Panc1 (cell line): ENCODE measurements around the gene MLST8. TPM values are rescaled to one million over a fixed set of nuclear protein-coding genes. Genes with fewer than 3 reads are reported as not detected.

Source experiments
- ATAC-seq: fragments of 200-7000 bp; cut with Tn5 transposase; 2 replicates; pipeline ENCODE4 v1.9.1; 2020; ENCODE audit warnings: mild to moderate bottlenecking, moderate library complexity
- BruUV-seq: library from RNA; stranded (reverse); fragments of 400-500 nt; replicated peaks from 2 replicates; lab custom pipeline; 2021; lab: Mats Ljungman, UMichigan
- CTCF ChIA-PET: fragments of 300-600 bp; sonication (Branson Sonifier 250); formaldehyde crosslinking; loops from one replicate; lab custom pipeline; 2022; ENCODE audit warnings: antibody characterized with exemption; lab: Charles Lee
- POLR2A ChIA-PET: fragments of 300-600 bp; sonication (Branson Sonifier 250); formaldehyde crosslinking; loops from one replicate; lab custom pipeline; 2022; ENCODE audit warnings: antibody characterized with exemption; lab: Charles Lee
- DNase-seq: peaks from one replicate; pipeline ENCODE4 v3.0.0-alpha.2; 2010; ENCODE audit warnings: low read depth, low spot score
- H3K27ac ChIP-seq: 2 replicates; pipeline ENCODE4 v1.5.1; 2011; ENCODE audit warnings: mild to moderate bottlenecking, low read length, inconsistent platforms
- H3K27me3 ChIP-seq: fragments of 200-500 bp; sonication (Bioruptor generic); 2 replicates; pipeline ENCODE4 v1.6.0; 2014; ENCODE audit warnings: low read length, inconsistent platforms; ENCODE audit not compliant: control insufficient read depth, insufficient read depth
- H3K36me3 ChIP-seq: fragments of 200-500 bp; sonication (Bioruptor generic); 2 replicates; pipeline ENCODE4 v1.5.1; 2014; ENCODE audit warnings: inconsistent platforms, mild to moderate bottlenecking, low read length, moderate library complexity; ENCODE audit not compliant: control insufficient read depth, insufficient read depth
- H3K4me1 ChIP-seq: 2 replicates; pipeline ENCODE4 v1.5.1; 2011; ENCODE audit warnings: inconsistent platforms, mild to moderate bottlenecking, low read length, moderate library complexity; ENCODE audit not compliant: control insufficient read depth, insufficient read depth
- H3K4me3 ChIP-seq, 2 experiments: 2 replicates each; pipeline ENCODE4 v1.5.1; 2011 to 2012; ENCODE audit warnings: low read depth in 2 of 2, low read length in 2 of 2, mild to moderate bottlenecking in 2 of 2, inconsistent platforms in 1 of 2, moderate library complexity in 1 of 2
- H3K9me3 ChIP-seq: fragments of 200-500 bp; sonication (Bioruptor generic); 2 replicates; pipeline ENCODE4 v1.5.1; 2014; ENCODE audit warnings: low read depth, mild to moderate bottlenecking, inconsistent platforms, low read length, moderate library complexity; ENCODE audit not compliant: control insufficient read depth, insufficient read depth
- POLR2AphosphoS5 ChIP-seq: IDR thresholded peaks from 2 replicates; pipeline ENCODE4 v1.6.1; 2012; ENCODE audit warnings: mild to moderate bottlenecking, low read depth, low read length, moderate library complexity
- SIN3A ChIP-seq: IDR thresholded peaks from 2 replicates; pipeline ENCODE4 v1.6.1; 2012; ENCODE audit warnings: low read depth, mild to moderate bottlenecking, low read length, moderate library complexity, borderline replicate concordance; ENCODE audit not compliant: insufficient read depth
- TCF7L2 ChIP-seq: IDR thresholded peaks from 2 replicates; pipeline ENCODE4 v1.6.1; 2011; ENCODE audit warnings: mild to moderate bottlenecking, low read depth, low read length, inconsistent platforms
- in situ Hi-C: cut with HindIII; loops from 2 replicates; pipeline ENCODE4 v1.10.0; 2016; ENCODE audit warnings: low sequenced_read_pairs, low pct_unique_long_range_greater_than_20kb
- intact Hi-C: fragments of 100-400 bp; cut with micrococcal nuclease; formaldehyde crosslinking; loops from one replicate; pipeline ENCODE4 v1.10.0; 2022; ENCODE audit not compliant: unreplicated experiment
- total RNA-seq: library from RNA; stranded (reverse); gene quantifications from one replicate; pipeline ENCODE4 v1.2.1, GENCODE V29; 2021; ENCODE audit not compliant: unreplicated experiment
- TF ChIP-seq, protein P1 (sequence below), 2 experiments: IDR thresholded peaks; 2 replicates each; pipeline ENCODE4 v1.6.1; 2011 to 2012; ENCODE audit warnings: low read depth in 2 of 2, control low read depth in 1 of 2, low read length in 1 of 2, mild to moderate bottlenecking in 1 of 2, moderate library complexity in 1 of 2; ENCODE audit not compliant: insufficient read depth in 1 of 2
- TF ChIP-seq, protein P2 (sequence below): fragments of 450-650 bp; IDR thresholded peaks from 2 replicates; pipeline ENCODE4 v1.5.1; 2017; ENCODE audit warnings: mild to moderate bottlenecking

The MLST8 gene
- total RNA-seq, 1 experiment from 2014 or later, result 91.1 TPM

DNA sequence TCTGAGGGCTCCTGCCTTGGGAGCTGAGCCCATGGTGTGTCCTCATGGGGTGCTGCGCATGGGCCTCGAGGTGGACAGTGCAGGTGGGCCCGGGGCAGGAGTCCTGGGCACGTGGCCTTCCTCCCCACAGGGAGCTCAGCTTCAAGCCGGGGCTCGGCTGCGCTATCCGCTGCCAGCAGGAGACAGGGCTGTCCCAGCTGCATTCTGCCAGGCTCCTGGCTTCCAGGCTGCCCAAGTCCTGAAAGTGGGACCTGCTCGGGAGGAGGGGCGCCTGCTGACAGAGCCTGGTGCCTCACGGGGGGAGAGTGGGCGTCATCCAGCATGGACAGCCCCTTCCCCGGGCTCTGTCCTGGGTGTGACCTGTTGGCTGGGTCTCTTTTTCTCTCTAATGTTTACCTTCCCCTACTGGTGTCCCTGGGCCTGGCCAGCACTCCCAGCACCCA, 42.6 kb upstream of the MLST8 start:
- no TSS peak for BruUV-seq
- intact Hi-C loops, result no loop called here
- DNase-seq, result no peak
- Histone ChIP-seq H3K27me3 (no peaks in the 10 kb centered on the region), H3K9me3 (no peaks in the 10 kb centered on the region), H3K27ac (no peak overlapping the region), H3K4me3 (no peak overlapping the region), H3K4me1 (peaks cover 24% of the 10 kb centered on the region), H3K36me3 (peaks cover 3% of the 10 kb centered on the region; the same call in 1 of the 2 replicates)
- ChIA-PET POLR2A (interaction anchor here (0.6 kb wide), 1 partner anchor 15 kb away, joined by 3 read pairs; no protein-coding TSS in a partner anchor), CTCF (no interaction called here)
- in situ Hi-C loops, result no loop called here
- TF ChIP-seq, protein P1, sequence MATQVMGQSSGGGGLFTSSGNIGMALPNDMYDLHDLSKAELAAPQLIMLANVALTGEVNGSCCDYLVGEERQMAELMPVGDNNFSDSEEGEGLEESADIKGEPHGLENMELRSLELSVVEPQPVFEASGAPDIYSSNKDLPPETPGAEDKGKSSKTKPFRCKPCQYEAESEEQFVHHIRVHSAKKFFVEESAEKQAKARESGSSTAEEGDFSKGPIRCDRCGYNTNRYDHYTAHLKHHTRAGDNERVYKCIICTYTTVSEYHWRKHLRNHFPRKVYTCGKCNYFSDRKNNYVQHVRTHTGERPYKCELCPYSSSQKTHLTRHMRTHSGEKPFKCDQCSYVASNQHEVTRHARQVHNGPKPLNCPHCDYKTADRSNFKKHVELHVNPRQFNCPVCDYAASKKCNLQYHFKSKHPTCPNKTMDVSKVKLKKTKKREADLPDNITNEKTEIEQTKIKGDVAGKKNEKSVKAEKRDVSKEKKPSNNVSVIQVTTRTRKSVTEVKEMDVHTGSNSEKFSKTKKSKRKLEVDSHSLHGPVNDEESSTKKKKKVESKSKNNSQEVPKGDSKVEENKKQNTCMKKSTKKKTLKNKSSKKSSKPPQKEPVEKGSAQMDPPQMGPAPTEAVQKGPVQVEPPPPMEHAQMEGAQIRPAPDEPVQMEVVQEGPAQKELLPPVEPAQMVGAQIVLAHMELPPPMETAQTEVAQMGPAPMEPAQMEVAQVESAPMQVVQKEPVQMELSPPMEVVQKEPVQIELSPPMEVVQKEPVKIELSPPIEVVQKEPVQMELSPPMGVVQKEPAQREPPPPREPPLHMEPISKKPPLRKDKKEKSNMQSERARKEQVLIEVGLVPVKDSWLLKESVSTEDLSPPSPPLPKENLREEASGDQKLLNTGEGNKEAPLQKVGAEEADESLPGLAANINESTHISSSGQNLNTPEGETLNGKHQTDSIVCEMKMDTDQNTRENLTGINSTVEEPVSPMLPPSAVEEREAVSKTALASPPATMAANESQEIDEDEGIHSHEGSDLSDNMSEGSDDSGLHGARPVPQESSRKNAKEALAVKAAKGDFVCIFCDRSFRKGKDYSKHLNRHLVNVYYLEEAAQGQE (IDR thresholded peaks at IDR 0.05; ENCODE audit: insufficient read depth in 1 of 2, low read depth in 2 of 2, low read length in 1 of 2), result no peak
- TF ChIP-seq, protein P2, sequence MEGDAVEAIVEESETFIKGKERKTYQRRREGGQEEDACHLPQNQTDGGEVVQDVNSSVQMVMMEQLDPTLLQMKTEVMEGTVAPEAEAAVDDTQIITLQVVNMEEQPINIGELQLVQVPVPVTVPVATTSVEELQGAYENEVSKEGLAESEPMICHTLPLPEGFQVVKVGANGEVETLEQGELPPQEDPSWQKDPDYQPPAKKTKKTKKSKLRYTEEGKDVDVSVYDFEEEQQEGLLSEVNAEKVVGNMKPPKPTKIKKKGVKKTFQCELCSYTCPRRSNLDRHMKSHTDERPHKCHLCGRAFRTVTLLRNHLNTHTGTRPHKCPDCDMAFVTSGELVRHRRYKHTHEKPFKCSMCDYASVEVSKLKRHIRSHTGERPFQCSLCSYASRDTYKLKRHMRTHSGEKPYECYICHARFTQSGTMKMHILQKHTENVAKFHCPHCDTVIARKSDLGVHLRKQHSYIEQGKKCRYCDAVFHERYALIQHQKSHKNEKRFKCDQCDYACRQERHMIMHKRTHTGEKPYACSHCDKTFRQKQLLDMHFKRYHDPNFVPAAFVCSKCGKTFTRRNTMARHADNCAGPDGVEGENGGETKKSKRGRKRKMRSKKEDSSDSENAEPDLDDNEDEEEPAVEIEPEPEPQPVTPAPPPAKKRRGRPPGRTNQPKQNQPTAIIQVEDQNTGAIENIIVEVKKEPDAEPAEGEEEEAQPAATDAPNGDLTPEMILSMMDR, result no peak
- TF ChIP-seq POLR2AphosphoS5 (no peak), SIN3A (no peak), TCF7L2 (no peak)
- no peak for ATAC-seq

GRCh38 chr16:2163211-2163881, 41.9 kb upstream of the MLST8 start:
- DNase-seq, result no peak
- no peak for ATAC-seq
- no peak overlapping the region for H3K4me3 ChIP-seq

More at GRCh38 chr16:2163211-2163881, 41.9 kb upstream of the MLST8 start:
- Histone ChIP-seq H3K27me3 (no peaks in the 10 kb centered on the region), H3K36me3 (peaks cover 3% of the 10 kb centered on the region; the same call in 1 of the 2 replicates), H3K4me1 (peaks cover 18% of the 10 kb centered on the region), H3K27ac (no peak overlapping the region), H3K9me3 (no peaks in the 10 kb centered on the region)
- ChIA-PET CTCF (no interaction called here), POLR2A (interaction anchor here (0.6 kb wide), 1 partner anchor 14 kb away, joined by 3 read pairs; no protein-coding TSS in a partner anchor)
- BruUV-seq, result no TSS peak
- intact Hi-C loops (no loop called here), in situ Hi-C loops (no loop called here)
- TF ChIP-seq TCF7L2, result no peak
- TF ChIP-seq, protein P1 (IDR thresholded peaks at IDR 0.05; ENCODE audit: insufficient read depth in 1 of 2, low read depth in 2 of 2, low read length in 1 of 2), result no peak
- TF ChIP-seq SIN3A, result no peak
- TF ChIP-seq, protein P2, result no peak
- no peak for TF ChIP-seq POLR2AphosphoS5
